ACHN (cell line): ENCODE results near the gene RASAL1.
"Not testable (repeated sequence)": the region's sequence is repeated elsewhere in the genome, so short reads cannot be mapped to it uniquely, and the experiment has no call there.

Experiments
- DNase-seq: peaks from one replicate; pipeline ENCODE4 v3.0.0-alpha.2; 2015
- in situ Hi-C: cut with HindIII; loops from 2 replicates; pipeline ENCODE4 v1.10.0; 2017; ENCODE audit warnings: low sequenced_read_pairs, low pct_ligation_motif_present, low pct_unique_long_range_greater_than_20kb

RASAL1 gene

GRCh38 chr12:113131556-113131955 is 4.0 kb downstream of the RASAL1 start:
- in situ Hi-C loops, result no loop called here
- DNase-seq, result peak; percentile 25

- DNase-seq, result peak; percentile 93
- in situ Hi-C loops, result no loop called here
These were observed 5.0 kb downstream of the RASAL1 start for GRCh38 chr12:113130457-113131135.

DNA sequence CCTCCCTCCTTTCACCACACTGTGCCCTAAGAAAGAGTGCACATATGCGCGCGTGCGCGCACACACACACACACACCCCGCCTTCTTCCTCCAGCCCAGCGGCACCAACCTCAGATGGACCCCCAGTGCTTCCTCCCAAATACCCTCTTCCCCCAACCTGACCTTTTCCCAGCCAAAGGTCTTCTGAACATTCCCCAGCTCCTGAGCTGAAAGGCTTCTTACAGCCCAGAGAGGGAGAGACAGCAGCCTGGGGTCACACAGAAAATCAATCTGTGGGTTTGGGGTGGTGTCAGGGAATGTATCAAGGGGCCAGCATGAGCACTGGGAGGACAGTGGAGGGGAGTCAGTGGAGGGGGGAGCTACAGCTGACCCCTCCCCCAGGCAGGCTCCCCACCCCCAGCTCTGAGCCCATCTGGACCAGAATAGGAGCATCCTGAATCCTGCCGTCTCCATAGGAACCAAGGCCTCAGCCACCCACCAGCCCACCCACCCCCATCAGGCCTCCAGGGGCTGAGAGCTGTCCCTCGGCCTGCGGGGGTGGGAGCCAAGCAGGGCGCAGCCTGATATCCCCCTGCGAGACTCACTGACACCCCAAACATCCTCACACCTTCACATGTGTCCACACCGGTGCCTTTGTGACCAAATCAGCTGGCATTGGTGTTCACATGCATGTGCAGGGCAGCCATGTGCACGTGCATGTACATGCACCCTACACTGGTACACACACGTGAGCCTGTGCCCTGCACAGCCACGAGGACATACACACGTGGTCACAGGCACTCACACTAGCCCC is 5.7 kb downstream of the RASAL1 start:
- DNase-seq, result no peak
- in situ Hi-C loops, result no loop called here

DNA sequence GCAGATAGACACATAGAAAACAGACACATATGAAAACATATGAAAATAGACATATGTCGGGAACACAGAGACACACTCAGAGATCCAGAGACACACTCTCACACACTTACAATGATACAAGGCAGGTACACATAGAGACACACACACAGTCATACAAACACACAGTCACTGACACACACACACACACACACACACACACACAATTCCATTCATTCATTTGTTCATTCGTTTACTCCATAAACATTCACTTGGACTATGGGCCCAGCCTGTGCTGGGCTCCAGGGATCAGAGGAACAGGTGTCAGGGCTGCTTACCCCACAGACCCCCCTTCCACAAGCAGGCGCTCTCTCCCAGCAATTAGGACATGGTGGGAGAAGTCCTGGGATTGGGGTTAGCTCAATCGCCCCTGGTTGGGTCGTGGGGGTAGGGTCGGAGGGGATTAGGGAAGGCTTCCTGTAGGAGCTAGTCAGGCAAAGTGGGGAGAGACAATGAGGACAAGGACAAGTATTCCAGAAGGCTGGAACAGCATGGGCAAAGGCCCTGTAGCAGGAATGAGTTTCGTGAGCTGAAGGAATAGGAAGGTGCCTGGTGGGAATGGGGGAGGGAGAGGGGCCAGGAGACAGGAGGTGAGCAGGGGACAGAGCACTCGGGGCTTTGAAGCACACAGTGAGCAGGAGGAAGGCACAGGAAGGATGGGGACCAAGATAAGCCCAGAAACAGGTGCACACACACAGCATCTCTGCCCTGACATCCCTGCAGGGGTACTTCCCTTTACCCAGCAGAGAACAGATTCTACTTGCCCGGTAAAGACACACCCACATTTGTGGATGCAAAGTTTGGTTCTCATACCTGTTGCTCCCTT is 6.5 kb downstream of the RASAL1 start:
- in situ Hi-C loops, result no loop called here
- no peak for DNase-seq

DNA sequence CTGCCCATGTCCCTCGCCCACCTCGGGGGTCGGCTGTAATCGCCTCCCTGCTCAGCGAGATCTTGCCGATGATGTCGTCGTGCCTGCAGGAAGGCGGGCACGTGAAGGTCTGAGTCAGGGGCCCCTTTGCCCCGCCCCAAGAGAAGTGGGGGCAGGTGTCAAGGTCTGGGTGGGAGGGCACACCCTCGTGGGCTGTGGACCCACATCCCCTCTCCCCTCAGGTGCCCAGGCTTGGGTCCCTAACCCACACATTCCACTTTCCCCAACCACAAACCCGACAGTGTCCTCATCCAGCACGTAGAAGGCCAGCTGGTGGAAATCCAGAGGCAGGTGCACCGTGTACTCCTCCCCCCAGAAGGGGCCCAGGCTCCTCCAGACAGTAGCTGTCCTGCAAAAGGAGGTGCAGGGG is 7.8 kb downstream of the RASAL1 start:
- no peak for DNase-seq
- in situ Hi-C loops, result no loop called here

DNA sequence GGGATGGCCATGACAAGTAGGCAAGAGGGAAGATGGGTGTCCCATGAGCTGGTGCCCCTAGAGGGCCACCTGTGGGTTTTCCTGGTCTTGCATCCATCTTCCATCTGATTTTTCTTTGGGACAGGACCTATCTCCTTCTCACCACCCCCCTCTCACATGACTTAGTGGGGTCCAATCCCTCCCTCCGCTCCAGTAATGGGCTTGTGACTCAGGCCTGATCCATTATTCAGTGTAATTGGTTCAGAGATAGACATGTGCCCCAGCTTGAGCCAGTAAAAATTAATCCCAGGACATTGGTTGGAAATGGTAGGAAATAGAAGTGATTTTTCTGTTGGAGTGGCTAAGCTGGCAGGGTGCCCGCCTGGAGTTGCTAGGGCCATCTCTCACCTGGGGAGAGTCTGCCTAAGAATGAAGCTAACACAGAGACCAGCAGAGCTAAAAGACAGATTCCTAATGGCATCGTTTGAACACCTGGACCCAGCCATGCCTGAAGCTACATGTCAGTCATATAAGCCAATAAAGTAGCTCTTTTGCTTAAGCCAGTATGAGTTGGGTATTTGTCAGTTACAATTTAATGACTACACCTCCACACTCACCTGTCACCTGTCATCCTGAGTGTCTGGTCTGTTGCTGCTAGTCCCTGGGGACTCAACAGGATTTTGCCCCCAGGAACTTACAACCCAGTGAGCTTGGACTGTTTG is 14.7 kb downstream of the RASAL1 start:
- DNase-seq, result peak; percentile 27
- in situ Hi-C loops, result no loop called here

GRCh38 chr12:113119980-113120669 is 15.4 kb downstream of the RASAL1 start:
- DNase-seq, result no peak
- in situ Hi-C loops, result no loop called here

DNA sequence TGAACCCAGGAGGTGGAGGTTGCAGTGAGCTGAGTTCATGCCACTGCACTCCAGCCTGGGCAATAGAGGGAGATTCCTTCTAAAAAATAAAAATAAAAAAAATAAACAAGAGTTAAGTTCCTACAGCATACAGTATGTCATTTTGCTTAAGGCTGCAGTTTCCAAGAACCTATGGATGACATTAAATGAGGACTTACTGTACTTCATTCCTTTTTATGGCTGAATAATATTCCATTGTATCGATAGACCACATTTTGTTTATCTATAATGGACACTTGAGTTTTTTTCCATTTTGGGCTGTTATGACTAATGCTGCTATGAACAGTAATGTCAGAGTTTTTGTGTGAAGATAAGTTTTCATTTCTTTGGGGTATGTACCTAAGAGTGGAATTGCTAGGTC is 17.4 kb downstream of the RASAL1 start:
- in situ Hi-C loops, result no loop called here
- no peak for DNase-seq

DNA sequence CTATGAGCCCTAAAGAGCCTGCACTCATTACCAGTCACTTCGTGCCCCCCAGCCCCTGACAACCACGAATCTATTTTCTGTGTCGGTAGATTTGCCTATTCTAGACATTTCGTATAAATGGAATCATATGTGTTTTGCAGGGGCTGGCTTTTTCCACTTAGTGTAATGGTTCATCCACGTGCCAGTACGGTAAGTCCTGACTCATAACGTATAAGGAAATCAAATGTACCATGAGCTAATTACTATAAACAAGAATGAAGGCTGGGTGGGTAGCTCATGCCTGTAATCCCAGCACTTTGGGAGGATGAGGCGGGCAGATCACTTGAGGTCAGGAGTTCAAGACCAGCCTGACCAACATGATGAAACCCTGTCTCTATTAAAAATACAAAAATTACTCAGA is 17.9 kb downstream of the RASAL1 start:
- in situ Hi-C loops, result not testable (repeated sequence)

GRCh38 chr12:113116875-113117274 is 18.7 kb downstream of the RASAL1 start:
- no peak for DNase-seq
- in situ Hi-C loops, result no loop called here

More for the DNA sequence above, 17.9 kb downstream of the RASAL1 start:
- not testable (repeated sequence) for DNase-seq

GRCh38 chr12:113115455-113116126 is 20.0 kb downstream of the RASAL1 start:
- in situ Hi-C loops, result no loop called here
- DNase-seq, result no peak

GRCh38 chr12:113114447-113115178 is 20.9 kb downstream of the RASAL1 start:
- no peak for DNase-seq
- in situ Hi-C loops, result no loop called here

- no peak for DNase-seq
- in situ Hi-C loops, result no loop called here
These were observed 22.2 kb downstream of the RASAL1 start for GRCh38 chr12:113113397-113113796.

DNA sequence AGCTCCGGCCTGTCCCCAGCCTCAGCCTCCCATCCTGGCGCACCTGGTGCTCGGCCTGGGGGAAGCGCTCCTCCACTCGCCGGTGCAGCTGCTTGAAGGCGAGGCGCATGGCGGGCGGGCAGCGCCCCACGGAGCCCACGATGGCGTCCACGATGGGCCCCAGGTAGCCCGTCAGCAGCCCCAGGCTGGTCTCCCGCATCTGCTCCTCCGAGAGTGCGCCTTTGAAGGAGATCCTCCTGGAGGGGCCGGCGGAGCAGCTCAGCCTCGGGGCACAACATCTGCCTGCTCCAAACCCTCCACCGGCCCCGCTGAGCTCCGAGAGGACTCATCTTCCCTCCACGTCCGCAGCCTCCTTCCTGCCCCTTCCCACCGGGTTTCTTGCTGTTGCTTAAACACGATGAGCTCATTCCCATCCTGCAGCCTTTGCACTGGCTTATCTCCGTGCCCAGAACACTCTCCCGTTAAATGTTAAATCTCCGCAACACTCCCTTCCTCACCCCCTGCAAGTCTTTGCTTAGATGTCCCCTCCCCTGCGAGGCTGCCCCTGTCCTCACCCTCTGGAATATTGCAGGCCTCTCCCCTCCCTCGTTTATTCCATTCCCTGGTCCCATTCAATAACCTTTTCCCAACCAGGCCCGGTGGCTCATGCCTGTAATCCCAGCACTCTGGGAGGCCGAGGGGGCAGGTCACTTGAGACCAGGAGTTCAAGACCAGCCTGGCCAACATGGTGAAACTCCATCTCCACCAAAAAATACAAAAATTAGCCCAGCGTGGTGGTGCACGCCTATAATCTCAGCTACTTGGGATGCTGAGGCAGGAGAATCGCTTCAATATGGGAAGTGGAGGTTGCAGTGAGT is 23.3 kb downstream of the RASAL1 start:
- in situ Hi-C loops, result no loop called here
- DNase-seq, result no peak

DNA sequence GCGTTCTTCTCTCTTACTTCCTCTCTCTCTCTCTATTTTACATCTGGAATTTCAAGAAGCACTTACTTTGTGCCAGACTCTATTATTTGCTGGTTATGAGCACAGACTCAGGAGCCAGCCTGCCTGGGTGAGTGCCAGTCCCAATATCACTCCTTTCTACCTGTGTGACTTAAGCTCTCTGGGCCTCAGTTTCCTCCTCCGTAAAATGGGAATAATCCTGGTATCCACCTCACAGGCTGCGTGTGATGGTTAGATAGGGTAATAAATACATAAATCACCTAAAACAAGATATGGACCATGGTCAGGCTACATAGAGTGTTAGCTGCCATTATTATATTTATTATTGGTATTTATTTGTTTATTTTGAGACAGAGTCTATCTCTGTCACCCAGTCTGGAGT is 24.3 kb downstream of the RASAL1 start:
- DNase-seq, result no peak
- in situ Hi-C loops, result no loop called here

DNA sequence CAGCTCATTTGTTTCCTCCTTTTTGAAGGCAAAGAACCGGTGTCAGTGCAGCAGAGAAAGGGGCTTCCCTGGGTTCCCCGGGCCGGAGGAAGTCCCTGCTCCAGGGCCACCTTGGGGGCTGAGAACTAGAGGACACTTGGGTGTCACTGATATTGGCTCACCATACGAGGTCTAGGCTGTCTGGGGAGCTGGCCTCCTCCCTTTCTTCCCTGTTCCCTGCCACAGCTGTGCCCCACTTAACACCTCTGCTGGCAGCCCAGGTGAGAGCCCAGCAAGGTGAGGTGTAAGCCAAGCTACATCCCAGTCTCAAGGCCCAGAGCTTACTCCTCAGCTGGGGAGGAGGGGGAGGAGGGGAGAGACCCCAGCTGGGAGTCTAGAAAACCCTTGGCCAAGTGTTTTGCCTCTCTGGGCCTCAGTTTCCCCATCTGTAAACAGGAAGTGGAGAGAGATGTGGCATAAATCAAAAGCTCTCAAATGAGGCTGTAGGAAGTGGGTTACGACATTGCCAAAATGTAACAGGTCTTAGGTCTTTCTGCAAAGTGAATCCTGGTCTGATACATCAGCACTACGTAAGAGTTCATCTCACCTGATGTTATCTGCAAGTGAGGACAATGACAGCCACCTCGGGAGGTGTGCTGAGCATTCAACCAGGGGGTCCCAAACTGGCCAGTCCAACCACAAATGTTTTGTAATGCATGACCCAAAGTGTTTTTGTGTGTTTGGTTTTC is 25.5 kb downstream of the RASAL1 start:
- in situ Hi-C loops, result no loop called here
- no peak for DNase-seq
